ENCODE results near the gene CATSPER4. TPM values are rescaled to one million over a fixed set of nuclear protein-coding genes. Genes with fewer than 3 reads are reported as not detected.

CATSPER4 gene
- total RNA-seq, 1 experiment from 2014 or later = not detected

- intact Hi-C loops (cut with micrococcal nuclease; ENCODE audit: unreplicated experiment) = no loop called here
- DNase-seq = no peak
- H3K4me3 Mint-ChIP-seq (ENCODE audit: low read depth, unreplicated experiment) = peak within 1 kb of the TSS; percentile 81
- CTCF ChIA-PET = no interaction called here
- H3K4me1 Mint-ChIP-seq (ENCODE audit: low read depth, unreplicated experiment) = no peaks in the 10 kb centered on the region
- no TSS peak for BruUV-seq (replicated peaks)
- no peaks in the 10 kb centered on the region for H3K9me3 Mint-ChIP-seq (ENCODE audit: low read depth, unreplicated experiment)
- peak within 1 kb of the TSS; percentile 52 for H3K27ac Mint-ChIP-seq (ENCODE audit: unreplicated experiment)
- TF ChIP-seq CTCF (IDR thresholded peaks at IDR 0.05; ENCODE audit: unreplicated experiment) = no peak
- peaks cover 25% of the 10 kb centered on the region for H3K36me3 Mint-ChIP-seq (ENCODE audit: insufficient read depth, unreplicated experiment)
- H3K27me3 Mint-ChIP-seq (ENCODE audit: unreplicated experiment) = peaks cover 13% of the 10 kb centered on the region
Observed at GRCh38 chr1:26168410-26169197, 21.8 kb upstream of the CATSPER4 start, which contains the start of gene C1orf232. Gene C1orf232, minus strand, starts transcription at chr1:26168963. Its CDS starts 464 bp downstream, at chr1:26168499.

GRCh38 chr1:26169198-26169554, 21.2 kb upstream of the CATSPER4 start:
- no peak overlapping the region for H3K27ac Mint-ChIP-seq (ENCODE audit: unreplicated experiment)
- intact Hi-C loops (cut with micrococcal nuclease; ENCODE audit: unreplicated experiment) = no loop called here
- BruUV-seq (replicated peaks) = no TSS peak
- no peak for DNase-seq
- TF ChIP-seq CTCF (IDR thresholded peaks at IDR 0.05; ENCODE audit: unreplicated experiment) = no peak
- H3K4me1 Mint-ChIP-seq (ENCODE audit: low read depth, unreplicated experiment) = no peaks in the 10 kb centered on the region
- peak overlapping the region; percentile 81 for H3K4me3 Mint-ChIP-seq (ENCODE audit: low read depth, unreplicated experiment)
- CTCF ChIA-PET = interaction anchor here (0.9 to 1.3 kb wide), 5 partner anchors 56 to 133 kb away, joined by 3 to 20 read pairs (median 6); partner anchors contain the start of gene CEP85
- H3K9me3 Mint-ChIP-seq (ENCODE audit: low read depth, unreplicated experiment) = no peaks in the 10 kb centered on the region
- peaks cover 24% of the 10 kb centered on the region for H3K36me3 Mint-ChIP-seq (ENCODE audit: insufficient read depth, unreplicated experiment)
- peaks cover 12% of the 10 kb centered on the region for H3K27me3 Mint-ChIP-seq (ENCODE audit: unreplicated experiment)

GRCh38 chr1:26169669-26170471, 20.5 kb upstream of the CATSPER4 start, which contains the start of gene ZNF593:
Gene ZNF593, plus strand, starts transcription at chr1:26169908. Its CDS starts 76 bp downstream, at chr1:26169984.
- Mint-ChIP-seq H3K9me3 (ENCODE audit: low read depth, unreplicated experiment) (no peaks in the 10 kb centered on the region), H3K27ac (ENCODE audit: unreplicated experiment) (peak within 1 kb of the TSS; percentile 52), H3K36me3 (ENCODE audit: insufficient read depth, unreplicated experiment) (peaks cover 18% of the 10 kb centered on the region), H3K4me3 (ENCODE audit: low read depth, unreplicated experiment) (peak within 1 kb of the TSS; percentile 81), H3K4me1 (ENCODE audit: low read depth, unreplicated experiment) (no peaks in the 10 kb centered on the region), H3K27me3 (ENCODE audit: unreplicated experiment) (peaks cover 6% of the 10 kb centered on the region)
- intact Hi-C loops (cut with micrococcal nuclease; ENCODE audit: unreplicated experiment) = loop anchor here (10.0 kb wide), 1 partner anchor 55 kb away; no protein-coding TSS in a partner anchor
- TSS peak; percentile 93 for BruUV-seq (replicated peaks)
- CTCF ChIA-PET = interaction anchor here (0.6 to 1.3 kb wide), 8 partner anchors 8 to 134 kb away, joined by 3 to 20 read pairs (median 4); partner anchors contain the start of gene CEP85
- peak; percentile 70 for TF ChIP-seq CTCF (IDR thresholded peaks at IDR 0.05; ENCODE audit: unreplicated experiment)
- DNase-seq = peak; percentile 88

- H3K36me3 Mint-ChIP-seq (ENCODE audit: insufficient read depth, unreplicated experiment) = peaks cover 18% of the 10 kb centered on the region
- no peak for TF ChIP-seq CTCF (IDR thresholded peaks at IDR 0.05; ENCODE audit: unreplicated experiment)
- no peaks in the 10 kb centered on the region for H3K9me3 Mint-ChIP-seq (ENCODE audit: low read depth, unreplicated experiment)
- no peaks in the 10 kb centered on the region for H3K27me3 Mint-ChIP-seq (ENCODE audit: unreplicated experiment)
- intact Hi-C loops (cut with micrococcal nuclease; ENCODE audit: unreplicated experiment) = loop anchor here (10.0 kb wide), 1 partner anchor 54 kb away; no protein-coding TSS in a partner anchor
- BruUV-seq (replicated peaks) = no TSS peak
- peak overlapping the region; percentile 81 for H3K4me3 Mint-ChIP-seq (ENCODE audit: low read depth, unreplicated experiment)
- CTCF ChIA-PET = interaction anchor here (0.8 to 1.3 kb wide), 3 partner anchors 8 to 105 kb away, joined by 3 to 20 read pairs (median 4); partner anchors contain the start of gene CEP85
- H3K4me1 Mint-ChIP-seq (ENCODE audit: low read depth, unreplicated experiment) = no peaks in the 10 kb centered on the region
- peak overlapping the region; percentile 52 for H3K27ac Mint-ChIP-seq (ENCODE audit: unreplicated experiment)
- no peak for DNase-seq
Observed at GRCh38 chr1:26170472-26170821, 20.0 kb upstream of the CATSPER4 start.

Measured in Calu3 (cell line).